Sigmoid colon (tissue), 4 donors: ENCODE data around the gene RASSF7.

ENCODE experiments used
- EP300 ChIP-seq, 4 donors: sonication (generic); formaldehyde crosslinking; IDR thresholded peaks; one replicate each; pipeline ENCODE4 v1.6.1; 2017; ENCODE audit warnings: antibody characterized with exemption in 4 of 4
- POLR2A ChIP-seq, 2 donors: fragments of 450-650 bp; IDR thresholded peaks; one replicate each; pipeline ENCODE4 v1.6.1; 2016; ENCODE audit warnings: antibody characterized with exemption in 2 of 2, mild to moderate bottlenecking in 2 of 2, moderate library complexity in 2 of 2
- POLR2AphosphoS5 ChIP-seq, 4 donors: sonication (generic); formaldehyde crosslinking; IDR thresholded peaks; one replicate each; pipeline ENCODE4 v1.6.1; 2017; ENCODE audit warnings: antibody characterized with exemption in 4 of 4
- TF ChIP-seq, protein P1 (sequence below), 4 experiments: fragments of 450-650 bp in 3 of 4; fragments of 200-600 bp in 1 of 4; IDR thresholded peaks; one replicate each; pipeline ENCODE4 v1.5.1; 2016 to 2019; ENCODE audit warnings: antibody characterized with exemption in 4 of 4, mild to moderate bottlenecking in 3 of 4, moderate library complexity in 2 of 4

- TF ChIP-seq, protein P1, sequence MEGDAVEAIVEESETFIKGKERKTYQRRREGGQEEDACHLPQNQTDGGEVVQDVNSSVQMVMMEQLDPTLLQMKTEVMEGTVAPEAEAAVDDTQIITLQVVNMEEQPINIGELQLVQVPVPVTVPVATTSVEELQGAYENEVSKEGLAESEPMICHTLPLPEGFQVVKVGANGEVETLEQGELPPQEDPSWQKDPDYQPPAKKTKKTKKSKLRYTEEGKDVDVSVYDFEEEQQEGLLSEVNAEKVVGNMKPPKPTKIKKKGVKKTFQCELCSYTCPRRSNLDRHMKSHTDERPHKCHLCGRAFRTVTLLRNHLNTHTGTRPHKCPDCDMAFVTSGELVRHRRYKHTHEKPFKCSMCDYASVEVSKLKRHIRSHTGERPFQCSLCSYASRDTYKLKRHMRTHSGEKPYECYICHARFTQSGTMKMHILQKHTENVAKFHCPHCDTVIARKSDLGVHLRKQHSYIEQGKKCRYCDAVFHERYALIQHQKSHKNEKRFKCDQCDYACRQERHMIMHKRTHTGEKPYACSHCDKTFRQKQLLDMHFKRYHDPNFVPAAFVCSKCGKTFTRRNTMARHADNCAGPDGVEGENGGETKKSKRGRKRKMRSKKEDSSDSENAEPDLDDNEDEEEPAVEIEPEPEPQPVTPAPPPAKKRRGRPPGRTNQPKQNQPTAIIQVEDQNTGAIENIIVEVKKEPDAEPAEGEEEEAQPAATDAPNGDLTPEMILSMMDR (IDR thresholded peaks at IDR 0.05): peak; percentile 54 to 99 (median 76)
- TF ChIP-seq POLR2A (IDR thresholded peaks at IDR 0.05): no peak
- peak in 1 of 4 donors; percentile 9 for TF ChIP-seq EP300 (IDR thresholded peaks at IDR 0.05)
- peak; percentile 14 to 79 (median 41) for TF ChIP-seq POLR2AphosphoS5 (IDR thresholded peaks at IDR 0.05)
Measured at GRCh38 chr11:518463-519202, 42.1 kb upstream of the RASSF7 start.
